ENCODE results near the gene LPP. TPM values are rescaled to one million over a fixed set of nuclear protein-coding genes. Genes with fewer than 3 reads are reported as not detected.

Gene LPP
- total RNA-seq, 2 donors from 2014 or later: 170 to 246 TPM

DNA sequence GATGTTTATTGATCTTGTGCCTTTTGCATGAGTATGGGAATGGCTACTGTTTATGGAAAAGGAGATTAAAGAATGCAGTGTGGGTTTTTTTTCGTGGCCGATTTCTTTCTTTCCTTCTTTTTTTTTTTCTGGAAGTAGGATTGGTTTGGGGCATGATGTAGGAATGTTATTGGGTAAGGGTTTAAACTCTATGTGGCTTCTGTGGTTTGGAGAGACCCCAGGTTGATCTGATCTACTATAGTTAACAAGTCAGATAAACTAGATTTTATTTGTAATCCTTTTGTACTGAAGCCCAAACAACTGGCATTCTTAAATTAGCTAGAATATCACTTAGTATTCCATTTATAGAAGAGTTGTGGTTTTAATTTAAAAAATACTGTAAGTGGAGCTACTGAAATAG lies 304.8 kb downstream of the LPP start:
- no peak for DNase-seq
- H3K36me3 ChIP-seq: no peaks in the 10 kb centered on the region
- intact Hi-C loops (cut with DNase I): no loop called here
- TF ChIP-seq, protein P1, sequence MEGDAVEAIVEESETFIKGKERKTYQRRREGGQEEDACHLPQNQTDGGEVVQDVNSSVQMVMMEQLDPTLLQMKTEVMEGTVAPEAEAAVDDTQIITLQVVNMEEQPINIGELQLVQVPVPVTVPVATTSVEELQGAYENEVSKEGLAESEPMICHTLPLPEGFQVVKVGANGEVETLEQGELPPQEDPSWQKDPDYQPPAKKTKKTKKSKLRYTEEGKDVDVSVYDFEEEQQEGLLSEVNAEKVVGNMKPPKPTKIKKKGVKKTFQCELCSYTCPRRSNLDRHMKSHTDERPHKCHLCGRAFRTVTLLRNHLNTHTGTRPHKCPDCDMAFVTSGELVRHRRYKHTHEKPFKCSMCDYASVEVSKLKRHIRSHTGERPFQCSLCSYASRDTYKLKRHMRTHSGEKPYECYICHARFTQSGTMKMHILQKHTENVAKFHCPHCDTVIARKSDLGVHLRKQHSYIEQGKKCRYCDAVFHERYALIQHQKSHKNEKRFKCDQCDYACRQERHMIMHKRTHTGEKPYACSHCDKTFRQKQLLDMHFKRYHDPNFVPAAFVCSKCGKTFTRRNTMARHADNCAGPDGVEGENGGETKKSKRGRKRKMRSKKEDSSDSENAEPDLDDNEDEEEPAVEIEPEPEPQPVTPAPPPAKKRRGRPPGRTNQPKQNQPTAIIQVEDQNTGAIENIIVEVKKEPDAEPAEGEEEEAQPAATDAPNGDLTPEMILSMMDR (IDR thresholded peaks at IDR 0.05): no peak
- no peaks in the 10 kb centered on the region for H3K4me1 ChIP-seq
- no peaks in the 10 kb centered on the region for H3K9me3 ChIP-seq
- no peak overlapping the region for H3K4me3 ChIP-seq
- no peak overlapping the region for H3K27ac ChIP-seq
- no peak overlapping the region for H3K9ac ChIP-seq (ENCODE audit: low read depth in 2 of 2, low read length in 2 of 2)
- no peaks in the 10 kb centered on the region for H3K27me3 ChIP-seq

DNA sequence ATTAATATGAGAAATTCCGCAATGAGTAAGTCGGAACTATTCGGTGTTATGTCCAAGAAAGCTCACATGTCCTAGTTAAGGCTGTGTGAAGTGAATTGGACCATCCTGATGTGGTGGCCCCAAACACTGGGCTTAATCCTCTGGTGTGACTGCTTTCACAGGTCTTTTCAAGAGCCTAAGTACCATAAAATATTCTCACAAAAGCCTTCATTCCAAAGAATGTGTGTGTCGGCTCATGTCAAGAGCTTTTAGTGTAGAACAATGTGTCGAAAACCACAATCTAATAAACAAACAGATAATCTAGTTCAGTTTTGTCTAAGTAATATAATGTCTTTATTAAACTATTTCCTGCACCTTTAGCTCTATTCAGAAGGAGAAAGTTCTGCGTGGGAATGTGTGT lies 311.4 kb downstream of the LPP start:
- Histone ChIP-seq H3K9me3 (no peaks in the 10 kb centered on the region), H3K36me3 (no peaks in the 10 kb centered on the region), H3K4me3 (no peak overlapping the region), H3K27ac (no peak overlapping the region), H3K9ac (ENCODE audit: low read depth in 2 of 2, low read length in 2 of 2) (no peak overlapping the region), H3K27me3 (no peaks in the 10 kb centered on the region), H3K4me1 (no peaks in the 10 kb centered on the region)
- intact Hi-C loops (cut with DNase I): no loop called here
- DNase-seq: no peak
- TF ChIP-seq, protein P1 (IDR thresholded peaks at IDR 0.05): no peak

DNA sequence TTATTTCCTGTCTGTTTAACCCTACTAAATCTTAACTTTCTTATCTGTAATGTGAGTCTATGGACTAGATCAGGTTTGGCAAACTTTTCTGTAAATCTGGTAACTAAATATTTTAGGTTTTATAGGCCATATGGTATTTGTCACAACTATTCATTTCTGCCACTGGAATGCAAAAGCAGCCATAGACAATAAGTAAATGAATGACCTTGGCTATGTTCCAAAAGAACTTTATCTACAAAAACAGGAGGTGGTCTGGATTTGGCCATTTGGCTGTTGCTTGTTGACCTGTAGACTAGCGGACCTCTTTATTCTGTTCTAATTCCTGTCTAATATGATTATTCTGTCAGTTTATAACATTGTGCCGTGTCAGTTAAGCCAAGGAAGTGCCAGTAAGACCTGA lies 314.2 kb downstream of the LPP start:
- intact Hi-C loops (cut with DNase I): no loop called here
- TF ChIP-seq, protein P1 (IDR thresholded peaks at IDR 0.05): no peak
- Histone ChIP-seq H3K9me3 (no peaks in the 10 kb centered on the region), H3K4me1 (no peaks in the 10 kb centered on the region), H3K9ac (ENCODE audit: low read depth in 2 of 2, low read length in 2 of 2) (no peak overlapping the region), H3K4me3 (no peak overlapping the region), H3K27ac (no peak overlapping the region), H3K27me3 (no peaks in the 10 kb centered on the region), H3K36me3 (no peaks in the 10 kb centered on the region)
- no peak for DNase-seq

DNA sequence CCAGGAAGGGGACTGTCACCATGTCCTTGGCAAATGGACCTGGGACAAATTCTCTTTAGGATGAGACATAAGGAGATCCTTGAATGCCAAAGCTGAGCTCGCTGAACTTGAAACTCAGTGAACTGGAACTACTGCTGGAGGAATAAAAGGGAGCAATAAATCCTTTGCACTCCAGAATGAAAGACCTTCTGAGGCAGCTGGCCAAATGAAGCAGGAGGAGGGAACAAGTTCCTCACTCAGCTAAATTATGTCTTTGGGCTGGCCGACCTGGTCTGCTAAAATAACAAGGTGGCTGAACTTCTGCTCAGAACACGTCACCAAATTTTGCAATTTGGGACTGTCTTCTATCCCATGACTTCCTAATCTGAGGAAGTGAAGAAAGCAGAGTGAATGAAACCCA lies 314.7 kb downstream of the LPP start:
- Histone ChIP-seq H3K27me3 (no peaks in the 10 kb centered on the region), H3K27ac (no peak overlapping the region), H3K9me3 (no peaks in the 10 kb centered on the region), H3K4me1 (no peaks in the 10 kb centered on the region), H3K4me3 (no peak overlapping the region), H3K36me3 (no peaks in the 10 kb centered on the region), H3K9ac (ENCODE audit: low read depth in 2 of 2, low read length in 2 of 2) (no peak overlapping the region)
- intact Hi-C loops (cut with DNase I): no loop called here
- TF ChIP-seq, protein P1 (IDR thresholded peaks at IDR 0.05): no peak
- DNase-seq: no peak

DNA sequence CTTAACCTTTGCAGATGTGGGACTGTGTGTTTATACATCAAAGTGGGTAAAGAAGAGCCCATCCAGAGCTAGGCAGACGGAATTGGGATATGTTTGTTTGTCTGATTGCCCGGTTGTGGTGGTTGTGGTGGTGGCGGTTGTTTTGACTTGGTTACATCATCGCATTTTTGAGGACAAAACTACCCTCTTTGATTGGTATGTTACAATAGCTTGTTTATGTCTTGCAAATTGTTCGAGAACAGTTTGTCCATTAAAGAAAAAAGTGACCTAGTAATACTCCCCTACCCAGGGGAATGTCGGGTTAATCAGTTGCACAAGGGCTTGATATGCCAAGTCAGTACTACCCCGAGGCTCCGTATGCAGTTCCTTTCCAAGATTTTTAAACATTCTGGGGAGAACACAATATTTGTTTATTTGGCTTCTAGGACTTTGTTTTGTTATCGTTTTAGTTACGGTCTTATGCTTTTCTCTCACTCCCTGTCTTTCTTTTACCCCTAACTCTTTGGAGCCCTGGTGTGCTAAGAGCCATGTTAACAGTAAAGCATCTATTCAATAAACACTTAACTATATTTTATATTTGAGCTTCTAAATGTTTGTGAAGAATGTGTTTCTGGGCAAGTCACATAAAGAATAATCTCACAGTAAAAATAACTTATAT lies 315.4 kb downstream of the LPP start:
- no peaks in the 10 kb centered on the region for H3K36me3 ChIP-seq
- H3K27me3 ChIP-seq: no peaks in the 10 kb centered on the region
- H3K9ac ChIP-seq (ENCODE audit: low read depth in 2 of 2, low read length in 2 of 2): no peak overlapping the region
- no peaks in the 10 kb centered on the region for H3K4me1 ChIP-seq
- H3K27ac ChIP-seq: no peak overlapping the region
- intact Hi-C loops (cut with DNase I): no loop called here
- H3K9me3 ChIP-seq: no peaks in the 10 kb centered on the region
- H3K4me3 ChIP-seq: no peak overlapping the region
- DNase-seq: no peak
- TF ChIP-seq, protein P1 (IDR thresholded peaks at IDR 0.05): no peak

All from colonic mucosa (tissue), 4 donors.